Prostate gland (tissue), 2 donors: ENCODE measurements around the gene IGLL5.

Experiments used
- CTCF ChIP-seq, 4 experiments: fragments of 200-600 bp in 2 of 4; fragments of 450-650 bp in 2 of 4; sonication (generic) in 2 of 4; IDR thresholded peaks; 1 replicate in 3 of 4; 2 replicates in 1 of 4; pipeline ENCODE4 v1.5.1; 2016 to 2019; ENCODE audit warnings: antibody characterized with exemption in 4 of 4, mild to moderate bottlenecking in 2 of 4, moderate library complexity in 2 of 4
- POLR2AphosphoS5 ChIP-seq: sonication (generic); formaldehyde crosslinking; IDR thresholded peaks from one replicate; pipeline ENCODE4 v1.6.1; 2017; ENCODE audit warnings: antibody characterized with exemption

DNA sequence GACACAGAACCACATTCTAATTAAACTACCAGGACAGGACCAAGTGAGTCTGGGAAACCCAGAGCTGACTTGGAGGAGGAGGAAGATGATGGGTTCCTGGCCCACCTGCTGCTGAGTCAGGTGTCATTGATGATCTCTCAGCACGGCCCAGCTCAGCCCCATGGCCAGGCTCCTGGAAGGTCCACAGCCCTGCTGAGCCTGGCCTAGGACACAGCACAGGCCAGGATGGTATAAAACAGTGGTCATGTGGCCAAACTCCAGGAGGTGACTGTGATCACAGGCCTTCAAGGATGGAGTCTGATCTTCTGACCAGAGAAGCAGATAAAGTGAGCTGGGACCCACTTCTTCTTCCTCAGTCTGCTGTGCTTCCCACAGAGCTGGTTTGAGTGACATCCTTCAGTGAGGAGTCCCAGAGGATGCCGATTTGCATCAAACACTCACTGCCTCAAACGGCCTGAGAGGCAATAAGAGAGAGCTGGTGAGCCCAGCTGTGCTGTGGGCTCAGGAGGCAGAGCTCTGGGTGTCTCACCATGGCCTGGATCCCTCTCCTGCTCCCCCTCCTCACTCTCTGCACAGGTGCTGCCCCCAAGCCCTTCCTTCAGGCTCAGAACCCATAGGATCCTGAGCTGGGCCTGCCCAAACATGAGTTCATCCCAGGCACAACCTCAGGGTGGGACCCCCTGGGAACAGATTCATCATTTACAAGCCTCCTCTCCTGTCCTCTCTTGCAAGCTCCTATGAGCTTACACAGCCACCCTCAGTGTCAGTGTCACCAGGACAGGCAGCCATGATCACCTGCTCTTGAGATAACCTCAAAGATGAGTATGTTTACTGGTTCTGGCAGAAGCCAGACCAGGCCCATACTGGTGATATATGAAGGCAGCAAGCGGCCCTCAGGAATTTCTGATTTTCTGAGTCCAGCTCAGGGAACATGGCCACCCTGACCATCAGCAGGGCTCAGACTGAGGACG, 37.7 kb upstream of the IGLL5 start:
- TF ChIP-seq CTCF (IDR thresholded peaks at IDR 0.05) (no peak), POLR2AphosphoS5 (no peak)
